ENCODE measurements around the gene DPM1.

DPM1 gene

DNA sequence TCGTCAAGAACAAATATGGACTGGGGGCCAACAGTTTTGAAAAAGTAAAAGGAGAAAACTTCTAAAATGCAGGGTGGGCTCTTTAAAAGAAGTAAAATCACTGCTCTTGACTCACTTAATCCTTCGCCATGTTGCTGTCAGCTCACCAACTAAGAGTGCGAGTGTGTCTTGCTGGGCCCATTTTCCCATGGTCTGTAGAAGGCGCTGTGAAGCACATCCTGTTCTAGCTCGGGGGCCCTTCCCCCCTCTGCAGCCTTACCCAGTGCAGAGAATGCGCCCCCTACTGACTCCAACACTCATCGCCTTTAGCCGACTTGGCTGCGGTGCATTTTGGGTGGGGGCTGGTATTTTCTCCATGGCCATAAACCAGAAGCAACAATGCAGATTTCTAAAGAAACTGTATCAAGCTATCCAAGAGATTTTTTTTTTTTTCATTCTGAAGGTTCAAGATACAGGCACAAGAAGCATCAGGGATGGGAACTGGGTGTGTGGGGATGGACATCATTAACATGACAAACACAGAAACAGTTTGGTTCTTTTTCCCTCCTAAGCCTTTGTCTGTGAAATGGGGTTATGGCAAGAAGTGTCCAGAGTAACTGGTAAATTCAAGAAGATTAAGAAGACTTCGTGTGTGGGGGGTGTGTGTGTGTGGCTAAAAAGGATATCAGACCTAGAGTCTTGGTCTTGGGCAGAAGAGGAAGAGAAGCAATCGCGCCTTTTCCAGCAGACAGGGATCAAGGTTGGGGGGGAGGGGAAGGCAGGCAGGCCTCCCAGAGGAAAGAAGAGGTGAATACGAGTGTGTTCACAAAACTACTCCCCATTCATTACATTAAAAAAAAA is 28.8 kb downstream of the DPM1 start:
- DNase-seq = peak; percentile 47

DNA sequence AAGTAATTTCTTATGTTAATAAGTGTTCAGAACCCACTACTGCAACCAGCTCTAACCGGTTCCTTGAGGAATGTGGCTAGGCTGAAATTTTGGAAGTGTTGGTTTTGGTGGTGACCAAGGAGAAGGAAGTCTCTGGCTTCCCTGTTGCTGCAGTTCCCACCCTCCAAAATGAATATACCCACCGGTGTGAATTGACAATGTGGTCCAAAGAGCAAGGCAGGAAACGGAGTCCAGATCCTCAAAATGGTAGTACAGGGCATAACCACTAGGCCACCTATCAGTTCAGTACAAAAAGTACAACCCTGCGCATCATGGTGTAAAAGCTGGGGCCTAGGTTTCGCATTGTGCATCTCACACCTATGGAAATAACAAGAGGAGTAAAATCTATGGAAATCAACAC is 29.9 kb downstream of the DPM1 start:
- no peak for DNase-seq

DNA sequence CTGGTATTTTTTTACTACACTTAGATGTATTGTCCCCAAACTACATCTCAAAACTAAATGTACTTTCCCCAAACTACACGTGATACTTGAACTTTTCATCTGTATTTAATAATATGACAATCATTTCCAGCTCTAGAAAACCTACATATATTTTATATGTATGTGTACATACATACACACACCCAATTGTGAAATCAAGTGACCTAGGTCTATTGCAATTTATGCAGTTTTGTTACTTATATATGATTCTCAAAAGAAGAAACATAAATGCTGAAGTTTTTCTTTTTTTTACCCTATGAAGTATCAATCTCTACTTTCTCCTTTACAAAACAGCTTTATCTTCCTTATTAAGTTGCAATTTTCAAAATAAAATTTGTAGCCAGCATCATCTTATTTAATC is 31.8 kb downstream of the DPM1 start:
- DNase-seq = no peak

GRCh38 chr20:50924261-50924920 is 33.9 kb downstream of the DPM1 start:
- no peak for DNase-seq

- DNase-seq = no peak
Observed at GRCh38 chr20:50921803-50922501, 36.4 kb downstream of the DPM1 start.

- DNase-seq = no peak
Observed at GRCh38 chr20:50920997-50921396, 37.3 kb downstream of the DPM1 start.

DNA sequence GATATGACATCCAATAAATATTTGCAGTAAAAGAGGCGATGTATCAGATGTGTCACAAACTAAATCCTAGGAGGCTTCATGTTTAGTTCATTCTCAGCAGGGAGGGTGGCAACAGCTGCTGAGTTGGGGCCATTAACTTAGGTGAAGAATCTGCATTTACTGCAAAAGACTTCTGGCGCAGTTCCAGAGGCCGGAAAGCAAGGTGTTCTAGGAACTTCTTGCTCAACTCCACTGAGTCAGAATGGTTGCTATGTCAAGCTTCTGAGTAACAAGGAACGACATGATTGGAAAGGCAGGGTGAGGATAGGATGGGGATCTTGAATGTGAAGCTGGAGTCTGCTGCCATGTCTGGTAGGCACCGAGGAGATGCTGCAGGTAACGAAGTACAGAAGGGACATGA is 38.8 kb downstream of the DPM1 start:
- no peak for DNase-seq

GRCh38 chr20:50918403-50918802 is 39.9 kb downstream of the DPM1 start:
- DNase-seq = no peak

- no peak for DNase-seq
Observed at GRCh38 chr20:50916934-50917333, 41.4 kb downstream of the DPM1 start.

GRCh38 chr20:50916257-50916656 is 42.1 kb downstream of the DPM1 start:
- no peak for DNase-seq

DNA sequence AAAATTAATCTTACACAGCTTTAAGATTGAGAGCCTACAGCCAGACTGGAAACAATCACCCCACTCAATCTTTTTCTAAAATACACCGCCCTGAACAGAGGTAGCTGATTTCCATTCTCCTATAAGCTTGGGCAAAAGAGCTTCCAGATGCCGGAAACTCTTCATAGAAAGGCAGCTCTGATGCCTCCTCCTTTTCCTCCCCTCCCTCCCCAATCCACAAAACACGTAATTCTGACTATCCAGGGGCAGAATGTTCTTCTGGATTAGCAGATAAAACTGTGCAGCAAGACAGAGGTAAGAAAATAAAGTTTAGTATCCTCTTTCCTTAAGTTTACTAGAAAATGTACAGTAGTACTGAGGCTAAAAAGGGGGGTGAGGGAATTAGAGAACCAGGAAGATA is 42.9 kb downstream of the DPM1 start:
- DNase-seq = no peak

GRCh38 chr20:50913690-50914375 is 44.5 kb downstream of the DPM1 start:
- DNase-seq = no peak

DNA sequence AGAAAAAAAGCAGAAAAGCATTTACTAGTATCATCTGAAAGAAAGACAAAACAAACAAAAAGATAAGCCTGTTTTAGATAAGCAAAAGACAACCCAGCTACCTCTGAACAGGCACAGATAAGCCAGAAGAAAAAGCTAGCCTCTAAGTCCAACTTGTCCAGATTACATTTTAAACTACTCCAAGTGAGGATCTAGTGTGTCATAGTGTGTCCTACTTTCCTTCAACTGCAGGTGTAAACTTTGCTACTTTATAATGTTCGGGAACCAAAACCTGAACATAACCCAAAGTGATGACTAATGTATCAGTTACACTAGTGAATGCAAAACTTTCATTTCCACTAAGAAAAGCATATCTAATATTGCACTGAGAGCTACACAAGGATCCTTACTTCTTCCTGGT is 46.6 kb downstream of the DPM1 start:
- no peak for DNase-seq

- no peak for DNase-seq
Observed at GRCh38 chr20:50911030-50911429, 47.3 kb downstream of the DPM1 start.

DNA sequence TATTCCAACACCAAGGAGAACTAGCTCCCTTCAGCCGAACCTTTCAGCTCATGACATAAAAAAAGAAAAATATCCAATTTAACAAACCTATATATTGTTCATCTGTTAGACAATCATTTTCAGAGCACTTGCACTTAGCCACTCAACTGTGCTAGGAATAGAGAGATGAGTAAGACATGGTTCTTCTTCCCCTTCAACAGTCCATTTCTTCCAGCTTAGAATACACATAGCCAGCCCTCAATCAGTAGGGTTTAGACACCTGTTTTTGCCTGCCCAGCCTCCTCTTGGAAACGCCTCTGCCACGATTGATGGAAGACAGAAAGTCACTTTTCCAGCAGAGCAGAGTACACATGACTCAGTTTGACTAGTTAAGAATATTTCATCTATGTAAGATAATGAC is 48.9 kb downstream of the DPM1 start:
- no peak for DNase-seq

DNA sequence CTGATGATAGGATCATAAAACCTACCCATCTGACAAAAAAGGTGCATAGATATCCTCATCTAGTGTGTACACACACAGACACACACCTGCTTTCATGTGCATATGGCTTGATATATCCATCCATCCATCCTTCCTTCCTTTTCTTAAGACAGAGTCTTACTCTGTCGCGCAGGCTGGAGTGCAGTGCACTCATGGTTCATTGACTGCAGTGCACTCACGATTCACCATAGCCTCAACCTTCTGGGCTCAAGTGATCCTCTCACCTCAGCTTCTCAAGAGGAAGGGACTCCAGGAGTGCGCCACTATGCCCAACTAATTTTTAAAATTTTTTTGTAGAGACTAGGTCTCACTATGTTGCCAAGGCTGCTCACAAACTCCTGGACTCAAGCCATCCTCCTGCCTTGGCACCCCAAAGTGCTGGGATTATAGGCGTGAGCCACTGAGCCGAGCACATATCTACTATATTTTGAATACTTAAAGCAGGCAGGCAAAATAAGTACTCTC is 54.2 kb downstream of the DPM1 start:
- no peak for DNase-seq

DNA sequence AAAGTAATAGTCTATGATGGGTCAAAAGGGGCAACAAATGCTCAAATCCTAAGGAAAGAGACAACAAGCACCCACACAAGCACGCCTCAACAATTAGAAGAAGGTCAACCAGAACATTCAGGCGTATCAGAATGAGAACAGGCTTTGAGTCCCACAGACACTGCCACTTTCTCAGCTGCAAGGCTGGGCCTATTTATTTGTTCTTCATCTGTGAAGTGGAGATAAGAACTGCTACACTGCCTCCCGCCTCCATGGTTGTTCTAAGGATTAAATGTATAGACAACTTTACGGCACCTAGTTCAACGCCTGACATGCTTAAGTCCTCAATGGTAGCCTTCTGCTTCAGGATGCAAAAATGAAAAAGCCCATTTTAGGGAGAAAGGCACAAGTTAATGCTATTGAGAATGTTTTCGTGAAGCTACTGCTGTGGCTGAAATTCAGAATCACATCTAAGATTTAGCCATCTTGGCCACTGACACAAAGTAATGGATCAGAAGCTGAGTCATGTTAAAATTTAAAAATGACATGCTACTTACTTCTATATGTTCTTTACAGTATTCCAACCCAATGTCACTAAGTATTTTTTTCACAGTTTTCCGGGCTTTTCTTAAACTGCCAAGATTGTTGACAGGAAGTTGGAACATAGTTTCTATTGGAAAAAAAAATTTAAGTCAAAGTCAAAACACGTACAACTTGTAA is 54.8 kb downstream of the DPM1 start:
- DNase-seq = no peak

- no peak for DNase-seq
Observed at GRCh38 chr20:50901301-50901700, 57.0 kb downstream of the DPM1 start.

DNA sequence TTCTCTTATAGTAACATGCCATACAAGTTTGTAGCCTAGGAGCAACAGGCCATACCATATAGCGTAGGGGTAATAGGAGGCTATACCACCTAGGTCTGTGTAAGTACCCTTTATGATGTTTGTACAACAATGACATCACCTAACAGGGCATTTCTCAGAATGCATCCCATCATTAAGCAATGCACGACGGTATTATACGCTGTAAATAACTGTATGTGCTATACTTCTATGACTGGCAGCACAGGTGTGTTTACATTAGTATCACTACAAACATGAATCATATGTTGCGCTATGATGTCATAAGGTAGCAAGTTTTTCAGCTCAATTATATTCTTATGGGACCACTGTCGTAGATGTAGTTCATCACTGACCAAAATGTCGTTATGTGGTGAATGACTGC is 58.1 kb downstream of the DPM1 start:
- no peak for DNase-seq

- no peak for DNase-seq
Observed at GRCh38 chr20:50898475-50898874, 59.9 kb downstream of the DPM1 start.

- DNase-seq = no peak
Observed at GRCh38 chr20:50895111-50895830, 63.1 kb downstream of the DPM1 start.

- DNase-seq = no peak
Observed at GRCh38 chr20:50893620-50894019, 64.7 kb downstream of the DPM1 start.

All from NCI-H2107 (cell line).